HEK293 (cell line): ENCODE data around the gene GMDS.

Experiments used
- CTCF ChIA-PET: fragments of 350-600 bp; formaldehyde crosslinking; extraction: SDS; loops from one replicate; lab custom pipeline; 2021; ENCODE audit warnings: antibody characterized with exemption; lab: Yijun Ruan, JAX
- POLR2A ChIA-PET: fragments of 300-600 bp; formaldehyde crosslinking; extraction: SDS; loops from one replicate; lab custom pipeline; 2020; ENCODE audit warnings: antibody characterized with exemption, inconsistent platforms; lab: Yijun Ruan, JAX
- H3K27ac ChIP-seq: fragments of 200-500 bp; sonication (Bioruptor generic); 2 replicates; pipeline ENCODE4 v1.5.1; 2014; ENCODE audit warnings: low read depth, low read length, control low read depth, inconsistent platforms; ENCODE audit errors: extremely low read depth
- H3K36me3 ChIP-seq, 2 experiments: fragments of 200-500 bp in 1 of 2; sonication (Bioruptor generic) in 1 of 2; 1 replicate in 1 of 2; 2 replicates in 1 of 2; pipeline ENCODE4 v1.5.1; 2014 to 2017; ENCODE audit warnings: inconsistent platforms in 2 of 2, low read length in 2 of 2; ENCODE audit not compliant: control insufficient read depth in 2 of 2, insufficient read depth in 1 of 2
- H3K4me1 ChIP-seq: fragments of 200-500 bp; sonication (Bioruptor generic); 2 replicates; pipeline ENCODE4 v1.5.1; 2014; ENCODE audit warnings: mild to moderate bottlenecking, low read length, inconsistent platforms; ENCODE audit not compliant: control insufficient read depth, insufficient read depth
- H3K4me3 ChIP-seq: 2 replicates; pipeline ENCODE4 v1.5.1; 2011; ENCODE audit warnings: low read depth, mild to moderate bottlenecking, control low read depth, low read length, moderate library complexity
- H3K9me3 ChIP-seq: fragments of 200-500 bp; sonication (Bioruptor generic); 2 replicates; pipeline ENCODE4 v1.5.1; 2014; ENCODE audit warnings: low read depth, low read length, inconsistent platforms; ENCODE audit not compliant: control insufficient read depth, insufficient read depth
- GLI4 ChIP-seq: fragments of 450-650 bp; formaldehyde crosslinking; IDR thresholded peaks from 2 replicates; pipeline ENCODE4 v1.5.1; 2016; ENCODE audit warnings: missing biosample characterization, missing genetic modification characterization
- HOXD13 ChIP-seq: sonication (generic); formaldehyde crosslinking; IDR thresholded peaks from 2 replicates; pipeline ENCODE4 v1.8.0; 2022; ENCODE audit warnings: missing genetic modification reagents, borderline replicate concordance
- KLF16 ChIP-seq: fragments of 450-650 bp; formaldehyde crosslinking; IDR thresholded peaks from 2 replicates; pipeline ENCODE4 v1.5.1; 2017; ENCODE audit warnings: missing biosample characterization, missing genetic modification characterization
- KLF7 ChIP-seq: fragments of 450-650 bp; formaldehyde crosslinking; IDR thresholded peaks from 2 replicates; pipeline ENCODE4 v1.5.1; 2016; ENCODE audit warnings: missing biosample characterization, missing genetic modification characterization, borderline replicate concordance
- KLF9 ChIP-seq: fragments of 450-650 bp; formaldehyde crosslinking; IDR thresholded peaks from 2 replicates; pipeline ENCODE4 v1.5.1; 2016; ENCODE audit warnings: missing biosample characterization, missing genetic modification characterization, low read depth
- MYNN ChIP-seq: fragments of 450-650 bp; formaldehyde crosslinking; IDR thresholded peaks from 2 replicates; pipeline ENCODE4 v1.5.1; 2016; ENCODE audit warnings: missing biosample characterization, missing genetic modification characterization, borderline replicate concordance
- RBAK ChIP-seq: fragments of 450-650 bp; formaldehyde crosslinking; IDR thresholded peaks from 2 replicates; pipeline ENCODE4 v1.5.1; 2016; ENCODE audit warnings: missing biosample characterization, missing genetic modification characterization
- REPIN1 ChIP-seq: fragments of 450-650 bp; formaldehyde crosslinking; IDR thresholded peaks from 2 replicates; pipeline ENCODE4 v1.5.1; 2017; ENCODE audit warnings: missing biosample characterization, missing genetic modification characterization, low read depth
- SCRT1 ChIP-seq: fragments of 450-650 bp; formaldehyde crosslinking; IDR thresholded peaks from 2 replicates; pipeline ENCODE4 v1.5.1; 2016; ENCODE audit warnings: missing biosample characterization, missing genetic modification characterization, borderline replicate concordance
- SP3 ChIP-seq: fragments of 450-650 bp; formaldehyde crosslinking; IDR thresholded peaks from 2 replicates; pipeline ENCODE4 v1.5.1; 2016; ENCODE audit warnings: missing biosample characterization, missing genetic modification characterization
- WT1 ChIP-seq: fragments of 450-650 bp; formaldehyde crosslinking; IDR thresholded peaks from 2 replicates; pipeline ENCODE4 v1.5.1; 2016; ENCODE audit warnings: missing biosample characterization, missing genetic modification characterization
- ZBTB7A ChIP-seq: fragments of 450-650 bp; formaldehyde crosslinking; IDR thresholded peaks from 2 replicates; pipeline ENCODE4 v1.5.1; 2016; ENCODE audit warnings: low read depth, missing biosample characterization, missing genetic modification characterization
- ZFP37 ChIP-seq: fragments of 450-650 bp; formaldehyde crosslinking; IDR thresholded peaks from 2 replicates; pipeline ENCODE4 v1.5.1; 2016; ENCODE audit warnings: missing biosample characterization, missing genetic modification characterization
- ZNF114 ChIP-seq: fragments of 450-650 bp; formaldehyde crosslinking; IDR thresholded peaks from 2 replicates; pipeline ENCODE4 v1.5.0; 2017; ENCODE audit warnings: missing biosample characterization, missing genetic modification characterization
- ZNF211 ChIP-seq: fragments of 450-650 bp; formaldehyde crosslinking; IDR thresholded peaks from 2 replicates; pipeline ENCODE4 v1.5.1; 2016; ENCODE audit warnings: low read depth, missing biosample characterization, missing genetic modification characterization
- ZNF391 ChIP-seq: fragments of 450-650 bp; formaldehyde crosslinking; IDR thresholded peaks from 2 replicates; pipeline ENCODE4 v1.5.1; 2016; ENCODE audit warnings: low read depth, missing biosample characterization, missing genetic modification characterization, borderline replicate concordance
- ZNF426 ChIP-seq: fragments of 450-650 bp; formaldehyde crosslinking; IDR thresholded peaks from 2 replicates; pipeline ENCODE4 v1.5.1; 2017; ENCODE audit warnings: missing biosample characterization, missing genetic modification characterization, mild to moderate bottlenecking, inconsistent platforms, moderate library complexity
- ZNF558 ChIP-seq: fragments of 450-650 bp; formaldehyde crosslinking; IDR thresholded peaks from 2 replicates; pipeline ENCODE4 v1.5.1; 2016; ENCODE audit warnings: missing biosample characterization, missing genetic modification characterization
- ZNF600 ChIP-seq: fragments of 450-650 bp; formaldehyde crosslinking; IDR thresholded peaks from 2 replicates; pipeline ENCODE4 v1.5.1; 2016; ENCODE audit warnings: missing biosample characterization, missing genetic modification characterization
- ZNF664 ChIP-seq: fragments of 450-650 bp; formaldehyde crosslinking; IDR thresholded peaks from 2 replicates; pipeline ENCODE4 v1.5.1; 2016; ENCODE audit warnings: missing biosample characterization, missing genetic modification characterization
- ZNF776 ChIP-seq: fragments of 450-650 bp; formaldehyde crosslinking; IDR thresholded peaks from 2 replicates; pipeline ENCODE4 v1.5.0; 2017; ENCODE audit warnings: missing biosample characterization, missing genetic modification characterization, borderline replicate concordance
- TF ChIP-seq, protein P1 (sequence below): fragments of 450-650 bp; formaldehyde crosslinking; IDR thresholded peaks from 2 replicates; pipeline ENCODE4 v1.5.1; 2016; ENCODE audit warnings: missing biosample characterization, missing genetic modification characterization
- TF ChIP-seq, protein P2 (sequence below): fragments of 450-650 bp; formaldehyde crosslinking; IDR thresholded peaks from 2 replicates; pipeline ENCODE4 v1.5.1; 2016; ENCODE audit warnings: missing biosample characterization, missing genetic modification characterization
- TF ChIP-seq, protein P3 (sequence below): fragments of 450-650 bp; formaldehyde crosslinking; conservative IDR thresholded peaks from 2 replicates; pipeline ENCODE4 v1.5.1; 2016; ENCODE audit warnings: low read depth, missing biosample characterization, missing genetic modification characterization
- TF ChIP-seq, protein P4 (sequence below): fragments of 450-650 bp; formaldehyde crosslinking; IDR thresholded peaks from 2 replicates; pipeline ENCODE4 v1.5.1; 2016; ENCODE audit warnings: missing biosample characterization, missing genetic modification characterization

Gene GMDS

DNA sequence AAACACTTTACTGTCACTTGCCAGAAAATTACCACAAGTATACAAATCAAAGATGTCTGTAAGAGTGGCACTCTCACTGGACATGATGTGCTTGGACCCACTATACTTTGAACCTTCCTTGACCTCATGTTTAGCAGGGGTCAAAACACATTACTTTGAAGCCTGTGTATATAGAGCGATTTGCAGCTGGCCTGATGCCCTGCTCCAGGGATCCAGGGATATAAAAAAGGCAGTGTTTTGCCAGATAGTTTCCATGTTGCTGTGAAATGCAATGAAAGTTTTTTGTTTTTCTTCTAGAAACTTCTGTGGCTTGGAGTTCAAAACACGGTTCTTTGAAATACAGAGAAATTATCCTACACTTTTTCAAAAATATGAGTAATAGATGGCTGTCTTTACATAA lies 470.0 kb downstream of the GMDS start:
- TF ChIP-seq ZNF426 (tag by site-specific recombination): no peak
- TF ChIP-seq REPIN1 (tag by site-specific recombination): no peak
- TF ChIP-seq ZNF114: no peak
- TF ChIP-seq ZBTB7A (tag by site-specific recombination): no peak
- TF ChIP-seq ZNF558: no peak
- TF ChIP-seq, all 188 proteins: peak for 0
- ChIA-PET POLR2A (no interaction called here), CTCF (no interaction called here)

DNA sequence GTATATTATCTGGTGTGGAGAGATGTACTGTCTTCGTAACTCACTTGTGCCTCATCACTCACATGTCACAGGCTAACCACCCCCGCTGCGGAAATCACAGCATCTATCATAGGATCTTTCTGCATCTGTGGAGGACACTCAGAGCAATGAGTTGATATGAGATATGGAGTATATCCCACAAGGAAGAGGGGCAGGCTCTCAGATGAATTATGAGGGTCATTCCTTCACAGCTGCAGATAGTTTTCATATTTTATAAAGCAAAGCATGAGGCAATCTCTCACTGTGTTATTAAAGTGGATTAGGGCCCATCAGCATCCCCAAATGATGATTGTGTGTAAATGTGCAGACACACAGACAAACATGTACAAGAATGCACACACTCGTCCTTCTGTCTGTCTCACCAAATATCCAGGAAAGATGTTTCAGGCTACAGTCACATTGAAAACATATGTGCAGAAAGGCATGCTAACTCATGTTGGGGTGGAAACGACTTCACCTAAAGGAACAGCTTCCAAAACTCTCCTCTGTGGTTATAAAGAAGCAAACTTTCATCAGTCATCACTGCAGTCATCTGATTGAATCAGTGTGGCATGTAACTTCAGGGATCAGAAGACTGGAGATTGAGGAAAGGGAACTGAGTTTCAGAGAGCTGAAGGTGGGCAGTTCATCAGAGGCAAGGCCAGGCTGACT lies 471.0 kb downstream of the GMDS start:
- Histone ChIP-seq H3K27ac (no peak overlapping the region), H3K36me3 (no peaks in the 10 kb centered on the region), H3K4me1 (peaks cover 13% of the 10 kb centered on the region), H3K9me3 (no peaks in the 10 kb centered on the region), H3K4me3 (no peak overlapping the region)
- CTCF ChIA-PET: interaction anchor here (0.6 kb wide), 1 partner anchor 75 kb away, joined by 3 read pairs; no protein-coding TSS in a partner anchor
- POLR2A ChIA-PET: no interaction called here
- TF ChIP-seq KLF16 (tag by site-specific recombination) (no peak), RBAK (tag by site-specific recombination) (no peak), SCRT1 (tag by site-specific recombination) (no peak), ZFP37 (tag by site-specific recombination) (no peak), KLF7 (tag by site-specific recombination) (no peak), SP3 (tag by site-specific recombination) (no peak), GLI4 (no peak), HOXD13 (no peak), KLF9 (tag by site-specific recombination) (no peak), WT1 (tag by site-specific recombination) (no peak), ZNF391 (tag by site-specific recombination) (no peak), ZNF600 (tag by site-specific recombination) (no peak), ZNF211 (tag by site-specific recombination) (no peak), ZNF776 (no peak), MYNN (tag by site-specific recombination) (no peak), ZNF664 (tag by site-specific recombination) (no peak)
- TF ChIP-seq, protein P1, sequence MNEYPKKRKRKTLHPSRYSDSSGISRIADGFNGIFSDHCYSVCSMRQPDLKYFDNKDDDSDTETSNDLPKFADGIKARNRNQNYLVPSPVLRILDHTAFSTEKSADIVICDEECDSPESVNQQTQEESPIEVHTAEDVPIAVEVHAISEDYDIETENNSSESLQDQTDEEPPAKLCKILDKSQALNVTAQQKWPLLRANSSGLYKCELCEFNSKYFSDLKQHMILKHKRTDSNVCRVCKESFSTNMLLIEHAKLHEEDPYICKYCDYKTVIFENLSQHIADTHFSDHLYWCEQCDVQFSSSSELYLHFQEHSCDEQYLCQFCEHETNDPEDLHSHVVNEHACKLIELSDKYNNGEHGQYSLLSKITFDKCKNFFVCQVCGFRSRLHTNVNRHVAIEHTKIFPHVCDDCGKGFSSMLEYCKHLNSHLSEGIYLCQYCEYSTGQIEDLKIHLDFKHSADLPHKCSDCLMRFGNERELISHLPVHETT (tag by site-specific recombination): no peak
- TF ChIP-seq, protein P2, sequence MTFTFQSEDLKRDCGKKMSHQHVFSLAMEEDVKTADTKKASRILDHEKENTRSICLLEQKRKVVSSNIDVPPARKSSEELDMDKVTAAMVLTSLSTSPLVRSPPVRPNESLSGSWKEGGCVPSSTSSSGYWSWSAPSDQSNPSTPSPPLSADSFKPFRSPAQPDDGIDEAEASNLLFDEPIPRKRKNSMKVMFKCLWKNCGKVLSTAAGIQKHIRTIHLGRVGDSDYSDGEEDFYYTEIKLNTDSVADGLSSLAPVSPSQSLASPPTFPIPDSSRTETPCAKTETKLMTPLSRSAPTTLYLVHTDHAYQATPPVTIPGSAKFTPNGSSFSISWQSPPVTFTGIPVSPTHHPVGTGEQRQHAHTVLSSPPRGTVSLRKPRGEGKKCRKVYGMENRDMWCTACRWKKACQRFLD (tag by site-specific recombination): no peak
- TF ChIP-seq, protein P3, sequence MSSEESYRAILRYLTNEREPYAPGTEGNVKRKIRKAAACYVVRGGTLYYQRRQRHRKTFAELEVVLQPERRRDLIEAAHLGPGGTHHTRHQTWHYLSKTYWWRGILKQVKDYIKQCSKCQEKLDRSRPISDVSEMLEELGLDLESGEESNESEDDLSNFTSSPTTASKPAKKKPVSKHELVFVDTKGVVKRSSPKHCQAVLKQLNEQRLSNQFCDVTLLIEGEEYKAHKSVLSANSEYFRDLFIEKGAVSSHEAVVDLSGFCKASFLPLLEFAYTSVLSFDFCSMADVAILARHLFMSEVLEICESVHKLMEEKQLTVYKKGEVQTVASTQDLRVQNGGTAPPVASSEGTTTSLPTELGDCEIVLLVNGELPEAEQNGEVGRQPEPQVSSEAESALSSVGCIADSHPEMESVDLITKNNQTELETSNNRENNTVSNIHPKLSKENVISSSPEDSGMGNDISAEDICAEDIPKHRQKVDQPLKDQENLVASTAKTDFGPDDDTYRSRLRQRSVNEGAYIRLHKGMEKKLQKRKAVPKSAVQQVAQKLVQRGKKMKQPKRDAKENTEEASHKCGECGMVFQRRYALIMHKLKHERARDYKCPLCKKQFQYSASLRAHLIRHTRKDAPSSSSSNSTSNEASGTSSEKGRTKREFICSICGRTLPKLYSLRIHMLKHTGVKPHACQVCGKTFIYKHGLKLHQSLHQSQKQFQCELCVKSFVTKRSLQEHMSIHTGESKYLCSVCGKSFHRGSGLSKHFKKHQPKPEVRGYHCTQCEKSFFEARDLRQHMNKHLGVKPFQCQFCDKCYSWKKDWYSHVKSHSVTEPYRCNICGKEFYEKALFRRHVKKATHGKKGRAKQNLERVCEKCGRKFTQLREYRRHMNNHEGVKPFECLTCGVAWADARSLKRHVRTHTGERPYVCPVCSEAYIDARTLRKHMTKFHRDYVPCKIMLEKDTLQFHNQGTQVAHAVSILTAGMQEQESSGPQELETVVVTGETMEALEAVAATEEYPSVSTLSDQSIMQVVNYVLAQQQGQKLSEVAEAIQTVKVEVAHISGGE (tag by site-specific recombination): no peak
- TF ChIP-seq, protein P4, sequence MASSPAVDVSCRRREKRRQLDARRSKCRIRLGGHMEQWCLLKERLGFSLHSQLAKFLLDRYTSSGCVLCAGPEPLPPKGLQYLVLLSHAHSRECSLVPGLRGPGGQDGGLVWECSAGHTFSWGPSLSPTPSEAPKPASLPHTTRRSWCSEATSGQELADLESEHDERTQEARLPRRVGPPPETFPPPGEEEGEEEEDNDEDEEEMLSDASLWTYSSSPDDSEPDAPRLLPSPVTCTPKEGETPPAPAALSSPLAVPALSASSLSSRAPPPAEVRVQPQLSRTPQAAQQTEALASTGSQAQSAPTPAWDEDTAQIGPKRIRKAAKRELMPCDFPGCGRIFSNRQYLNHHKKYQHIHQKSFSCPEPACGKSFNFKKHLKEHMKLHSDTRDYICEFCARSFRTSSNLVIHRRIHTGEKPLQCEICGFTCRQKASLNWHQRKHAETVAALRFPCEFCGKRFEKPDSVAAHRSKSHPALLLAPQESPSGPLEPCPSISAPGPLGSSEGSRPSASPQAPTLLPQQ (tag by site-specific recombination): no peak

More for the DNA sequence above, 470.0 kb downstream of the GMDS start:
- Histone ChIP-seq H3K27ac (no peak overlapping the region), H3K4me1 (peaks cover 13% of the 10 kb centered on the region), H3K36me3 (no peaks in the 10 kb centered on the region), H3K9me3 (no peaks in the 10 kb centered on the region), H3K4me3 (no peak overlapping the region)
